HuH-7 (cell line): Measurements from ENCODE around the gene MEIOC.

Experiments used
- DNase-seq: peaks from one replicate; pipeline ENCODE4 v3.0.0; 2011; ENCODE audit warnings: low spot score

Gene MEIOC

GRCh38 chr17:44708401-44709263 is 52.4 kb downstream of the MEIOC start, which contains the start of gene DBF4B:
TSS of gene DBF4B (plus strand) at chr17:44708665. CDS start at chr17:44708821, 156 bp downstream.
- DNase-seq = peak; percentile 80

GRCh38 chr17:44719444-44719843 is 63.2 kb downstream of the MEIOC start:
- no peak for DNase-seq

- no peak for DNase-seq
Observed at GRCh38 chr17:44722254-44722653, 66.0 kb downstream of the MEIOC start.
